Sigmoid colon (tissue), 7 donors: ENCODE data around the gene PCLO. TPM values are rescaled to one million over a fixed set of nuclear protein-coding genes. Genes with fewer than 3 reads are reported as not detected.
"Not testable (repeated sequence)": the region's sequence is repeated elsewhere in the genome, so short reads cannot be mapped to it uniquely, and the experiment has no call there.

ENCODE experiments used
- DNase-seq: peaks from one replicate; pipeline ENCODE4 v3.0.0-alpha.2; 2019
- H3K27ac ChIP-seq, 4 donors: fragments of 200-600 bp; sonication (generic); one replicate each; pipeline ENCODE4 v1.5.1; 2016 to 2019; ENCODE audit warnings: mild to moderate bottlenecking in 1 of 4
- H3K27me3 ChIP-seq, 3 donors: fragments of 200-600 bp; sonication (generic); one replicate each; pipeline ENCODE4 v1.5.1; 2019; ENCODE audit warnings: mild to moderate bottlenecking in 1 of 3
- H3K36me3 ChIP-seq, 4 donors: fragments of 200-600 bp; sonication (generic); one replicate each; pipeline ENCODE4 v1.5.1; 2016 to 2019
- H3K4me1 ChIP-seq, 4 donors: fragments of 200-600 bp; sonication (generic); one replicate each; pipeline ENCODE4 v1.5.1; 2017 to 2019
- H3K4me3 ChIP-seq, 4 donors: fragments of 200-600 bp; sonication (generic); one replicate each; pipeline ENCODE4 v1.5.1; 2017 to 2019; ENCODE audit warnings: mild to moderate bottlenecking in 2 of 4, moderate library complexity in 1 of 4
- H3K9me3 ChIP-seq, 4 donors: fragments of 200-600 bp in 3 of 4; sonication (generic) in 3 of 4; one replicate each; pipeline versions ENCODE4 v1.5.1 to v1.6.1; 2013 to 2019
- CTCF ChIP-seq, 4 experiments: fragments of 450-650 bp in 3 of 4; fragments of 200-600 bp in 1 of 4; IDR thresholded peaks; one replicate each; pipeline ENCODE4 v1.5.1; 2016 to 2019; ENCODE audit warnings: antibody characterized with exemption in 4 of 4, mild to moderate bottlenecking in 3 of 4, moderate library complexity in 2 of 4
- EP300 ChIP-seq, 4 donors: sonication (generic); formaldehyde crosslinking; IDR thresholded peaks; one replicate each; pipeline ENCODE4 v1.6.1; 2017; ENCODE audit warnings: antibody characterized with exemption in 4 of 4
- POLR2A ChIP-seq, 2 donors: fragments of 450-650 bp; IDR thresholded peaks; one replicate each; pipeline ENCODE4 v1.6.1; 2016; ENCODE audit warnings: antibody characterized with exemption in 2 of 2, mild to moderate bottlenecking in 2 of 2, moderate library complexity in 2 of 2
- POLR2AphosphoS5 ChIP-seq, 4 donors: sonication (generic); formaldehyde crosslinking; IDR thresholded peaks; one replicate each; pipeline ENCODE4 v1.6.1; 2017; ENCODE audit warnings: antibody characterized with exemption in 4 of 4
- WGBS, 2 donors: extraction: QIAGEN DNeasy Blood & Tissue Kit; methylation state at CpG; one replicate each; pipeline ENCODE4 v1.1.7; 2013; 5-methylcytosine and 5-hydroxymethylcytosine counted together
- intact Hi-C: fragments of 100-400 bp; cut with DNase I; formaldehyde crosslinking; loops from one replicate; pipeline ENCODE4 v1.15.1; 2023
- polyA plus RNA-seq, 3 donors: library from polyadenylated mRNA; stranded (reverse); fragments of 200-250 nt; gene quantifications; one replicate each; pipeline ENCODE4 v1.2.3, GENCODE V29; 2013
- total RNA-seq, 4 donors: library from RNA; depleted of rRNA; stranded (reverse); fragments of >200 nt; gene quantifications; one replicate each; pipeline ENCODE4 v1.1.0, GENCODE V29; 2016
- donor health status: healthy with polysubstance abuse.
- donor health status: Bipolar disorder and iron deficiency.
- donor health status: healthy.

PCLO gene
- total and polyA plus RNA-seq, 7 donors = 1.4 to 6.1 (median 2.8) TPM

DNA sequence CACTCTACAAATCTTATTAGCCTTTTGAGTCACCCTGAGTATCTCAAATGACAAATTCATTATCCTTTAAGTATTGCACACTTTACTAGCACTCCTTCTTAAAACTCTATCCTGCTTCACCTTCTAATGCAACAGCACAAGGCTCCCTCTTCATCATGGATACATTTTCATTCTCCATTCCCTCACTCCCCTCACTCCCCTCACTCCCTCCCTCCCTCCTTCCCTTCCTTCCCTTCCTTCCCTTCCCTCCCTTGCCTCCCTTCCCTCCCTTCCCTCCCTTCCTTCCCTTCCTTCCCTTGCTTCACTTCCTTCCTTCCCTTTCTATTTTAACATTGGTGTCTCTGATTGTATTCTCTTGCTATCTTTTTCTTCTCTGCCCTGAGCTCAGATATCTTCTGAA, 130.5 kb downstream of the PCLO start:
- no peak for DNase-seq
- TF ChIP-seq POLR2A (IDR thresholded peaks at IDR 0.05) (no peak), EP300 (IDR thresholded peaks at IDR 0.05) (no peak), CTCF (IDR thresholded peaks at IDR 0.05) (no peak), POLR2AphosphoS5 (IDR thresholded peaks at IDR 0.05) (no peak)

GRCh38 chr7:83023817-83024665, 138.6 kb downstream of the PCLO start:
- intact Hi-C loops, DNase-seq, H3K36me3 ChIP-seq, H3K9me3 ChIP-seq, H3K4me3 ChIP-seq, H3K4me1 ChIP-seq, H3K27me3 ChIP-seq, H3K27ac ChIP-seq: not testable (repeated sequence)
- WGBS, 2 donors = 90 to 93% methylated on average over 31 of the region's 31 CpGs

More for the DNA sequence above, 130.5 kb downstream of the PCLO start:
- Histone ChIP-seq H3K36me3 (no peaks in the 10 kb centered on the region), H3K4me3 (no peak overlapping the region), H3K27me3 (no peaks in the 10 kb centered on the region), H3K9me3 (no peaks in the 10 kb centered on the region), H3K4me1 (no peaks in the 10 kb centered on the region), H3K27ac (no peak overlapping the region)
- intact Hi-C loops = no loop called here

DNA sequence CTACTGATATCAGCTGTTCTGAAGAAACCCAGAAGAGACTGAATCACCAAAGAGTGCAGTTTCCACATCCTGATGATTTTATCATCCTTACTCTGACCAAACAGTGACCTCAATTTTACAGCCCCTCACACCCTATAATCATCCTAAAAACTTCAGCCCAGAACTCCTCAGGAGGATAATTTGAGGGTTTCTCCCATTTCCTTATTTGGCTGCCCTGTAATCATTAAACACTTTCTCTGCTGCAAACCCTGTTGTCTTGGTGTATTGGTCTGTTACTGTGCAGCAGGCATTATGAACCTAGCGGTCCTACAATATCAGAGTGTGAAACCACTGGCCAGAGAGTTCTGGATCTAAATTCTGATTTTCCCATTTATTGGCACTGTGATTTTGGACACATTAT, 141.7 kb downstream of the PCLO start:
- Histone ChIP-seq H3K36me3 (no peaks in the 10 kb centered on the region), H3K27ac (no peak overlapping the region), H3K4me3 (no peak overlapping the region), H3K4me1 (no peaks in the 10 kb centered on the region), H3K9me3 (peaks cover 0 to 2% (median 0%) of the 10 kb centered on the region in 4 donors), H3K27me3 (no peaks in the 10 kb centered on the region)
- no peak for TF ChIP-seq POLR2AphosphoS5 (IDR thresholded peaks at IDR 0.05)
- no peak for TF ChIP-seq POLR2A (IDR thresholded peaks at IDR 0.05)
- TF ChIP-seq EP300 (IDR thresholded peaks at IDR 0.05) = no peak
- TF ChIP-seq CTCF (IDR thresholded peaks at IDR 0.05) = no peak
- WGBS, 2 donors = 94 to 96% methylated on average over 1 of the region's 1 CpG
- DNase-seq = no peak
- intact Hi-C loops = no loop called here

GRCh38 chr7:83020161-83020560, 142.5 kb downstream of the PCLO start:
- TF ChIP-seq POLR2AphosphoS5 (IDR thresholded peaks at IDR 0.05) (no peak), CTCF (IDR thresholded peaks at IDR 0.05) (no peak), EP300 (IDR thresholded peaks at IDR 0.05) (no peak)
- intact Hi-C loops = no loop called here
- Histone ChIP-seq H3K9me3 (peaks cover 0 to 2% (median 0%) of the 10 kb centered on the region in 4 donors), H3K27ac (no peak overlapping the region), H3K27me3 (no peaks in the 10 kb centered on the region), H3K4me1 (no peaks in the 10 kb centered on the region), H3K36me3 (no peaks in the 10 kb centered on the region), H3K4me3 (no peak overlapping the region)
- WGBS, 2 donors = 79 to 88% methylated on average over 1 of the region's 1 CpG
- no peak for DNase-seq

DNA sequence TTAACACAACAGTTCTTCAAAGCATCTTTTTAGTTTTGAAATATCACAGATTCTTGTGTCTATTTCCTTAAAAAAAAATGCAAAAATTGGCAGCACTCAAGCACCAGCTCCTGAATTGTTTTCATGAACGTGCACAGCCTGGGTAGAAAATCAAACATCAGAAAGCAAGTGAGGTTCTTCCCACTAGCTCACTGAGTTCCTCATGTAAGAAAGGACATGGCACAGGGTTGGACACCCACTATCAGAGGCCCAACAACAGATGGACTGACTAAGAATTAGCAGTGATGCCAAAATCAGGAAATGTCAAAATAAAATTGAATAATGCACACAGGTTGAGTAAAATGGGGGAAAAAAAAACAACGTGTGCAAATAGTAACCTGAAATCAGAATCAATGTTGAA, 146.8 kb downstream of the PCLO start:
- Histone ChIP-seq H3K36me3 (no peaks in the 10 kb centered on the region), H3K9me3 (no peaks in the 10 kb centered on the region), H3K27me3 (no peaks in the 10 kb centered on the region), H3K4me3 (no peak overlapping the region), H3K4me1 (no peaks in the 10 kb centered on the region), H3K27ac (no peak overlapping the region)
- 74 to 80% methylated on average over 2 of the region's 2 CpGs for WGBS, 2 donors
- TF ChIP-seq EP300 (IDR thresholded peaks at IDR 0.05) (no peak), CTCF (IDR thresholded peaks at IDR 0.05) (no peak), POLR2AphosphoS5 (IDR thresholded peaks at IDR 0.05) (no peak), POLR2A (IDR thresholded peaks at IDR 0.05) (no peak)
- no peak for DNase-seq
- intact Hi-C loops = no loop called here
